Measurements from ENCODE around the gene KLHL28. TPM values are rescaled to one million over a fixed set of nuclear protein-coding genes. Genes with fewer than 3 reads are reported as not detected.
A peak's percentile ranks its signal among the peaks of the same experiment; 100 is the strongest.

The KLHL28 gene
- total RNA-seq, 1 experiment from 2014 or later, result 10.3 TPM

GRCh38 chr14:44989497-44990440, 28.0 kb upstream of the KLHL28 start:
- ChIA-PET CTCF (no interaction called here), POLR2A (ENCODE audit: unreplicated experiment) (no interaction called here)
- Histone ChIP-seq H3K4me3 (no peak overlapping the region), H3K4me1 (replicated peaks; ENCODE audit: insufficient read depth) (no peaks in the 10 kb centered on the region), H3F3A (ENCODE audit: insufficient read depth, low read depth) (no peaks in the 10 kb centered on the region), H3K79me2 (ENCODE audit: low read depth) (peaks cover 38% of the 10 kb centered on the region; the same call in 1 of the 2 replicates), H3K27me3 (ENCODE audit: insufficient read depth, low read depth) (no peaks in the 10 kb centered on the region), H3K9me3 (ENCODE audit: insufficient read depth, low read depth) (no peaks in the 10 kb centered on the region), H2AFZ (no peak overlapping the region), H4K20me1 (ENCODE audit: insufficient read depth) (peaks cover 16% of the 10 kb centered on the region), H3K36me3 (ENCODE audit: low read depth) (no peaks in the 10 kb centered on the region), H3K27ac (no peak overlapping the region), H3K4me2 (no peak overlapping the region), H3K9me2 (ENCODE audit: insufficient read depth) (no peaks in the 10 kb centered on the region)
- no peak for DNase-seq
- intact Hi-C loops (cut with micrococcal nuclease; ENCODE audit: unreplicated experiment), result no loop called here
- no TSS peak for BruUV-seq (replicated peaks)
- no peak for TF ChIP-seq CTCF (conservative IDR thresholded peaks at IDR 0.05)
- TF ChIP-seq EZH2 (IDR thresholded peaks at IDR 0.05; ENCODE audit: low read depth), result no peak

GRCh38 chr14:44988694-44989093, 26.9 kb upstream of the KLHL28 start:
- intact Hi-C loops (cut with micrococcal nuclease; ENCODE audit: unreplicated experiment), result no loop called here
- Histone ChIP-seq H3K36me3 (ENCODE audit: low read depth) (no peaks in the 10 kb centered on the region), H3K4me3 (no peak overlapping the region), H2AFZ (no peak overlapping the region), H3K4me2 (no peak overlapping the region), H3K9me2 (ENCODE audit: insufficient read depth) (no peaks in the 10 kb centered on the region), H3K27me3 (ENCODE audit: insufficient read depth, low read depth) (no peaks in the 10 kb centered on the region), H3F3A (ENCODE audit: insufficient read depth, low read depth) (no peaks in the 10 kb centered on the region), H3K9me3 (ENCODE audit: insufficient read depth, low read depth) (no peaks in the 10 kb centered on the region), H3K4me1 (replicated peaks; ENCODE audit: insufficient read depth) (no peaks in the 10 kb centered on the region), H4K20me1 (ENCODE audit: insufficient read depth) (peaks cover 9% of the 10 kb centered on the region), H3K79me2 (ENCODE audit: low read depth) (peaks cover 28% of the 10 kb centered on the region; the same call in 1 of the 2 replicates), H3K27ac (no peak overlapping the region)
- TF ChIP-seq CTCF (conservative IDR thresholded peaks at IDR 0.05) (no peak), EZH2 (IDR thresholded peaks at IDR 0.05; ENCODE audit: low read depth) (no peak)
- POLR2A ChIA-PET (ENCODE audit: unreplicated experiment), result no interaction called here
- CTCF ChIA-PET, result no interaction called here
- DNase-seq, result no peak
- BruUV-seq (replicated peaks), result no TSS peak

GRCh38 chr14:44982594-44982993, 20.8 kb upstream of the KLHL28 start:
- H3K9me2 ChIP-seq (ENCODE audit: insufficient read depth), result no peaks in the 10 kb centered on the region
- H3K4me1 ChIP-seq (replicated peaks; ENCODE audit: insufficient read depth), result no peaks in the 10 kb centered on the region
- intact Hi-C loops (cut with micrococcal nuclease; ENCODE audit: unreplicated experiment), result no loop called here
- no peak overlapping the region for H3K4me3 ChIP-seq
- no peaks in the 10 kb centered on the region for H3K9me3 ChIP-seq (ENCODE audit: insufficient read depth, low read depth)
- no TSS peak for BruUV-seq (replicated peaks)
- H3K27me3 ChIP-seq (ENCODE audit: insufficient read depth, low read depth), result no peaks in the 10 kb centered on the region
- peaks cover 52% of the 10 kb centered on the region for H3K79me2 ChIP-seq (ENCODE audit: low read depth)
- H3K36me3 ChIP-seq (ENCODE audit: low read depth), result 0 out of 2 replicates have a peak, but pooled peaks cover 3% of the 10 kb centered on the region
- POLR2A ChIA-PET (ENCODE audit: unreplicated experiment), result no interaction called here
- H3K4me2 ChIP-seq, result no peak overlapping the region
- CTCF ChIA-PET, result no interaction called here
- H3K27ac ChIP-seq, result peak overlapping the region; percentile 1; the same call in 1 of the 2 replicates
- H3F3A ChIP-seq (ENCODE audit: insufficient read depth, low read depth), result no peaks in the 10 kb centered on the region
- no peak for DNase-seq
- TF ChIP-seq CTCF (conservative IDR thresholded peaks at IDR 0.05), result no peak
- no peak for TF ChIP-seq EZH2 (IDR thresholded peaks at IDR 0.05; ENCODE audit: low read depth)
- H2AFZ ChIP-seq, result no peak overlapping the region
- peaks cover 10% of the 10 kb centered on the region; the same call in 1 of the 2 replicates for H4K20me1 ChIP-seq (ENCODE audit: insufficient read depth)
